GM12875 (cell line): ENCODE results near the gene SHTN1.

Experiments used
- H3K4me3 ChIP-seq: one replicate; pipeline ENCODE4 v1.5.1; 2011; ENCODE audit warnings: low read depth, low read length, control low read depth
- CTCF ChIP-seq: IDR thresholded peaks from 2 replicates; pipeline ENCODE4 v1.5.1; 2011; ENCODE audit warnings: low read depth, mild to moderate bottlenecking, control low read depth, inconsistent platforms, low read length, moderate library complexity, borderline replicate concordance; ENCODE audit not compliant: insufficient read depth

SHTN1 gene

GRCh38 chr10:116840389-116841075 is 164.5 kb downstream of the SHTN1 start:
- H3K4me3 ChIP-seq = no peak overlapping the region
- TF ChIP-seq CTCF = no peak

GRCh38 chr10:116838143-116838725 is 166.8 kb downstream of the SHTN1 start:
- no peak for TF ChIP-seq CTCF
- no peak overlapping the region for H3K4me3 ChIP-seq

- H3K4me3 ChIP-seq = no peak overlapping the region
- no peak for TF ChIP-seq CTCF
Measured at GRCh38 chr10:116836902-116837523, 168.0 kb downstream of the SHTN1 start.

- no peak for TF ChIP-seq CTCF
- H3K4me3 ChIP-seq = no peak overlapping the region
Measured at GRCh38 chr10:116836083-116836482, 168.9 kb downstream of the SHTN1 start.

- no peak for TF ChIP-seq CTCF
Measured at GRCh38 chr10:116835658-116836057, 169.3 kb downstream of the SHTN1 start.

GRCh38 chr10:116833986-116834985 is 170.7 kb downstream of the SHTN1 start:
- no peak overlapping the region for H3K4me3 ChIP-seq
- no peak for TF ChIP-seq CTCF

More at GRCh38 chr10:116835658-116836057, 169.3 kb downstream of the SHTN1 start:
- H3K4me3 ChIP-seq = no peak overlapping the region
